GM19395 (cell line): Measurements from ENCODE around the gene DGKQ.
A peak's percentile ranks its signal among the peaks of the same experiment; 100 is the strongest.

ENCODE experiments used
- ATAC-seq: cut with Tn5 transposase; IDR thresholded peaks from one replicate; pipeline ENCODE4 v1.9.1; 2021; ENCODE audit warnings: mild to moderate bottlenecking, moderate library complexity; ENCODE audit not compliant: unreplicated experiment

Gene DGKQ

GRCh38 chr4:996030-996996, 22.9 kb upstream of the DGKQ start:
- no peak for ATAC-seq

GRCh38 chr4:995311-996026, 22.1 kb upstream of the DGKQ start:
- ATAC-seq: no peak

- ATAC-seq: no peak
Observed at GRCh38 chr4:993111-994029, 20.0 kb upstream of the DGKQ start, which contains the start of gene SLC26A1. Gene SLC26A1, minus strand, starts transcription at chr4:993404. Its CDS starts 1,701 bp downstream, at chr4:991703.

GRCh38 chr4:992297-993110, 19.1 kb upstream of the DGKQ start:
- no peak for ATAC-seq

- ATAC-seq: no peak
Observed at GRCh38 chr4:991451-992296, 18.3 kb upstream of the DGKQ start.

- ATAC-seq: no peak
Observed at GRCh38 chr4:990746-991367, 17.5 kb upstream of the DGKQ start.

- no peak for ATAC-seq
Observed at GRCh38 chr4:989722-990471, 16.5 kb upstream of the DGKQ start.

GRCh38 chr4:988726-989721, 15.7 kb upstream of the DGKQ start:
- ATAC-seq: no peak

- no peak for ATAC-seq
Observed at GRCh38 chr4:987624-988513, 14.5 kb upstream of the DGKQ start.

- ATAC-seq: peak; percentile 83
Observed at GRCh38 chr4:986879-987623, 13.7 kb upstream of the DGKQ start, which contains the start of gene IDUA. Gene IDUA, plus strand, starts transcription at chr4:987044. Its CDS starts 41 bp downstream, at chr4:987085.

- peak; percentile 33 for ATAC-seq
Observed at GRCh38 chr4:986428-986878, 13.1 kb upstream of the DGKQ start.

- ATAC-seq: no peak
Observed at GRCh38 chr4:985123-985830, 11.9 kb upstream of the DGKQ start.

GRCh38 chr4:984336-985054, 11.1 kb upstream of the DGKQ start:
- ATAC-seq: no peak

- no peak for ATAC-seq
Observed at GRCh38 chr4:982814-983213, 9.4 kb upstream of the DGKQ start.
